ENCODE measurements around the gene TXLNB. TPM values are rescaled to one million over a fixed set of nuclear protein-coding genes. Genes with fewer than 3 reads are reported as not detected.

Gene TXLNB
- total and polyA plus RNA-seq, 2 of the 4 experiments (the other 2 are of a cell fraction), result under 0.01 to 0.05 TPM

- Histone ChIP-seq H3K4me1 (ENCODE audit: control insufficient read depth, insufficient read depth, low read length) (peaks cover 7% of the 10 kb centered on the region; the same call in 1 of the 2 replicates), H2AFZ (replicated peaks; ENCODE audit: low read length, poor library complexity) (no peak overlapping the region), H3K27ac (ENCODE audit: insufficient read depth, low read length) (no peak overlapping the region), H2BK120ac (ENCODE audit: low read depth, low read length) (no peak overlapping the region), H4K91ac (ENCODE audit: insufficient read depth, low read depth, low read length) (no peak overlapping the region), H2BK20ac (ENCODE audit: low read depth, low read length) (no peak overlapping the region), H3K27me3 (ENCODE audit: control insufficient read depth, insufficient read depth, low read length) (peaks cover 4% of the 10 kb centered on the region; the same call in 1 of the 2 replicates), H4K20me1 (ENCODE audit: insufficient read depth, low read length) (no peaks in the 10 kb centered on the region), H2AK9ac (replicated peaks; ENCODE audit: low read depth, low read length, poor library complexity) (no peak overlapping the region), H3K9me1 (ENCODE audit: insufficient read depth, low read length) (no peaks in the 10 kb centered on the region), H3K14ac (replicated peaks; ENCODE audit: low read depth, low read length) (no peak overlapping the region), H3K9me3 (ENCODE audit: control insufficient read depth, insufficient read depth, low read length) (no peaks in the 10 kb centered on the region), H2BK15ac (ENCODE audit: low read depth, low read length) (no peak overlapping the region), H3K9ac (ENCODE audit: low read depth, low read length) (no peak overlapping the region), H3K4ac (ENCODE audit: low read depth, low read length) (no peak overlapping the region), H3K56ac (ENCODE audit: extremely low read depth, insufficient read depth, low read length) (no peak overlapping the region), H3K23ac (ENCODE audit: low read depth, low read length) (no peak overlapping the region), H3K4me2 (ENCODE audit: low read depth, low read length) (no peak overlapping the region), H3K18ac (ENCODE audit: low read depth, low read length) (no peak overlapping the region), H3K4me3 (ENCODE audit: insufficient read depth, low read depth, low read length) (no peak overlapping the region), H3K79me1 (ENCODE audit: low read depth in 1 of 2, low read length in 2 of 2) (no peaks in the 10 kb centered on the region), H2AK5ac (ENCODE audit: low read depth, low read length) (no peak overlapping the region), H4K8ac (ENCODE audit: low read depth in 2 of 2, low read length in 2 of 2) (no peak overlapping the region), H3K36me3 (ENCODE audit: control insufficient read depth, insufficient read depth, low read length) (no peaks in the 10 kb centered on the region), H2BK5ac (ENCODE audit: low read depth, low read length, poor library complexity, severe bottlenecking) (no peak overlapping the region), H4K5ac (ENCODE audit: low read depth, low read length) (no peak overlapping the region)
- in situ Hi-C loops (cut with MboI; ENCODE audit: low sequenced_read_pairs) (no loop called here), dilution Hi-C loops (cut with HindIII; ENCODE audit: low sequenced_read_pairs, unreplicated experiment) (no loop called here), intact Hi-C loops (cut with micrococcal nuclease) (no loop called here)
- no peak for DNase-seq
- ChIA-PET CTCF (no interaction called here), POLR2A (ENCODE audit: unreplicated experiment) (no interaction called here)
- WGBS, 2 experiments (ENCODE audit: extremely low coverage in 2 of 2, insufficient read length in 1 of 2), result no CpG with 5 or more reads among the region's 5 CpGs
- no TSS peak for BruUV-seq (replicated peaks)
- ATAC-seq (ENCODE audit: low read depth), result no peak
- TF ChIP-seq BHLHE40 (IDR thresholded peaks at IDR 0.05; ENCODE audit: low read depth, low read length) (no peak), SMC3 (IDR thresholded peaks at IDR 0.05; ENCODE audit: low read depth, low read length) (no peak), RFX5 (IDR thresholded peaks at IDR 0.05; ENCODE audit: low read depth, low read length) (no peak), CHD1 (IDR thresholded peaks at IDR 0.05; ENCODE audit: low read depth, low read length) (no peak), RCOR1 (IDR thresholded peaks at IDR 0.05; ENCODE audit: insufficient replicate concordance, low read length) (no peak), MAFK (IDR thresholded peaks at IDR 0.05; ENCODE audit: low read depth, low read length) (no peak), CTCF (conservative IDR thresholded peaks at IDR 0.05; ENCODE audit: low read depth, low read length) (no peak), NFE2L2 (IDR thresholded peaks at IDR 0.05; ENCODE audit: low read depth, low read length) (no peak), POLR2A (IDR thresholded peaks at IDR 0.05; ENCODE audit: low read depth, low read length) (no peak), MXI1 (IDR thresholded peaks at IDR 0.05; ENCODE audit: borderline replicate concordance, low read depth, low read length) (no peak), FOS (IDR thresholded peaks at IDR 0.05; ENCODE audit: low read depth, low read length) (no peak), RAD21 (IDR thresholded peaks at IDR 0.05; ENCODE audit: low read length) (no peak), CEBPB (IDR thresholded peaks at IDR 0.05; ENCODE audit: low read depth, low read length) (no peak), MAZ (IDR thresholded peaks at IDR 0.05; ENCODE audit: borderline replicate concordance, low read depth, low read length) (no peak)
- TF ChIP-seq, protein P1, sequence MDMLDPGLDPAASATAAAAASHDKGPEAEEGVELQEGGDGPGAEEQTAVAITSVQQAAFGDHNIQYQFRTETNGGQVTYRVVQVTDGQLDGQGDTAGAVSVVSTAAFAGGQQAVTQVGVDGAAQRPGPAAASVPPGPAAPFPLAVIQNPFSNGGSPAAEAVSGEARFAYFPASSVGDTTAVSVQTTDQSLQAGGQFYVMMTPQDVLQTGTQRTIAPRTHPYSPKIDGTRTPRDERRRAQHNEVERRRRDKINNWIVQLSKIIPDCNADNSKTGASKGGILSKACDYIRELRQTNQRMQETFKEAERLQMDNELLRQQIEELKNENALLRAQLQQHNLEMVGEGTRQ (IDR thresholded peaks at IDR 0.05; ENCODE audit: low read depth, low read length), result no peak
- TF ChIP-seq, protein P2, sequence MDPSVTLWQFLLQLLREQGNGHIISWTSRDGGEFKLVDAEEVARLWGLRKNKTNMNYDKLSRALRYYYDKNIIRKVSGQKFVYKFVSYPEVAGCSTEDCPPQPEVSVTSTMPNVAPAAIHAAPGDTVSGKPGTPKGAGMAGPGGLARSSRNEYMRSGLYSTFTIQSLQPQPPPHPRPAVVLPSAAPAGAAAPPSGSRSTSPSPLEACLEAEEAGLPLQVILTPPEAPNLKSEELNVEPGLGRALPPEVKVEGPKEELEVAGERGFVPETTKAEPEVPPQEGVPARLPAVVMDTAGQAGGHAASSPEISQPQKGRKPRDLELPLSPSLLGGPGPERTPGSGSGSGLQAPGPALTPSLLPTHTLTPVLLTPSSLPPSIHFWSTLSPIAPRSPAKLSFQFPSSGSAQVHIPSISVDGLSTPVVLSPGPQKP (IDR thresholded peaks at IDR 0.05; ENCODE audit: borderline replicate concordance, low read depth, low read length), result no peak
Observed at GRCh38 chr6:139257821-139258398, 33.9 kb downstream of the TXLNB start.
